ENCODE measurements around the gene UBE2E2.
"Not testable (repeated sequence)": the region's sequence is repeated elsewhere in the genome, so short reads cannot be mapped to it uniquely, and the experiment has no call there.

Gene UBE2E2

GRCh38 chr3:23336853-23337252 is 133.7 kb downstream of the UBE2E2 start:
- DNase-seq = not testable (repeated sequence)

GRCh38 chr3:23341147-23341838 is 138.2 kb downstream of the UBE2E2 start:
- no peak for DNase-seq

- DNase-seq = no peak
Measured at GRCh38 chr3:23342343-23342742, 139.2 kb downstream of the UBE2E2 start.

- no peak for DNase-seq
Measured at GRCh38 chr3:23343509-23343908, 140.4 kb downstream of the UBE2E2 start.

GRCh38 chr3:23344886-23345285 is 141.8 kb downstream of the UBE2E2 start:
- DNase-seq = no peak

GRCh38 chr3:23349444-23349843 is 146.3 kb downstream of the UBE2E2 start:
- DNase-seq = not testable (repeated sequence)

GRCh38 chr3:23356169-23356568 is 153.0 kb downstream of the UBE2E2 start:
- no peak for DNase-seq

- DNase-seq = no peak
Measured at GRCh38 chr3:23356923-23357322, 153.8 kb downstream of the UBE2E2 start.

GRCh38 chr3:23359116-23359515 is 156.0 kb downstream of the UBE2E2 start:
- DNase-seq = no peak

GRCh38 chr3:23365066-23365465 is 161.9 kb downstream of the UBE2E2 start:
- no peak for DNase-seq

- DNase-seq = no peak
Measured at GRCh38 chr3:23368731-23369130, 165.6 kb downstream of the UBE2E2 start.

- DNase-seq = no peak
Measured at GRCh38 chr3:23372285-23372684, 169.2 kb downstream of the UBE2E2 start.

GRCh38 chr3:23376516-23377248 is 173.6 kb downstream of the UBE2E2 start:
- DNase-seq = no peak

- no peak for DNase-seq
Measured at GRCh38 chr3:23377928-23378672, 175.0 kb downstream of the UBE2E2 start.

- no peak for DNase-seq
Measured at GRCh38 chr3:23383875-23384274, 180.7 kb downstream of the UBE2E2 start.

GRCh38 chr3:23385327-23385726 is 182.2 kb downstream of the UBE2E2 start:
- DNase-seq = no peak

GRCh38 chr3:23387286-23387918 is 184.3 kb downstream of the UBE2E2 start:
- DNase-seq = no peak

GRCh38 chr3:23389089-23389488 is 186.0 kb downstream of the UBE2E2 start:
- DNase-seq = no peak

GRCh38 chr3:23389686-23390085 is 186.6 kb downstream of the UBE2E2 start:
- no peak for DNase-seq

- DNase-seq = no peak
Measured at GRCh38 chr3:23390446-23390845, 187.3 kb downstream of the UBE2E2 start.

GRCh38 chr3:23390989-23391553 is 187.9 kb downstream of the UBE2E2 start:
- DNase-seq = no peak

GRCh38 chr3:23395115-23395514 is 192.0 kb downstream of the UBE2E2 start:
- no peak for DNase-seq

- DNase-seq = no peak
Measured at GRCh38 chr3:23396746-23397145, 193.6 kb downstream of the UBE2E2 start.
